H1 (cell line): ENCODE data around the gene JUP. TPM values are rescaled to one million over a fixed set of nuclear protein-coding genes. Genes with fewer than 3 reads are reported as not detected.

Experiments used
- CTCF ChIA-PET: fragments of 300-600 bp; sonication (Branson Sonifier 250); formaldehyde crosslinking; loops from one replicate; lab custom pipeline; 2021; ENCODE audit not compliant: partially characterized antibody; lab: Charles Lee
- POLR2A ChIA-PET: fragments of 300-600 bp; sonication (Branson Sonifier 250); formaldehyde crosslinking; loops from one replicate; lab custom pipeline; 2021; ENCODE audit warnings: inconsistent platforms; ENCODE audit not compliant: partially characterized antibody; lab: Charles Lee
- DNase-seq, 2 experiments: peaks; one replicate each; pipeline versions ENCODE4 v3.0.0 to v3.0.0-alpha.2; 2010 to 2022; ENCODE audit warnings: low spot score in 2 of 2, low read depth in 1 of 2, mixed read lengths in 1 of 2
- FAIRE-seq: peaks from 2 replicates; lab custom pipeline; 2011; peaks lifted over from hg19 to GRCh38; lab: Jason Lieb, UNC
- H2AFZ ChIP-seq: 2 replicates; pipeline ENCODE4 v1.8.1; 2012; ENCODE audit warnings: low read length, inconsistent platforms
- H2AK5ac ChIP-seq: 2 replicates; pipeline ENCODE4 v1.6.1; 2013; ENCODE audit warnings: low read depth, low read length
- H2BK120ac ChIP-seq: replicated peaks from 2 replicates; pipeline ENCODE3; 2013; ENCODE audit warnings: low read depth, low read length, inconsistent platforms
- H2BK12ac ChIP-seq: 2 replicates; pipeline ENCODE4 v1.6.1; 2013; ENCODE audit warnings: low read depth, low read length
- H2BK15ac ChIP-seq: 2 replicates; pipeline ENCODE4 v1.6.1; 2013; ENCODE audit warnings: low read length
- H2BK20ac ChIP-seq: 2 replicates; pipeline ENCODE4 v1.6.1; 2013; ENCODE audit warnings: low read length
- H2BK5ac ChIP-seq: 2 replicates; pipeline ENCODE4 v1.6.1; 2013; ENCODE audit warnings: low read depth, low read length
- H3K14ac ChIP-seq: 2 replicates; pipeline ENCODE4 v1.6.1; 2013; ENCODE audit warnings: inconsistent platforms; ENCODE audit not compliant: insufficient read length
- H3K18ac ChIP-seq: 2 replicates; pipeline ENCODE4 v1.6.1; 2013; ENCODE audit warnings: low read length; ENCODE audit errors: extremely low read depth
- H3K23ac ChIP-seq: 2 replicates; pipeline ENCODE4 v1.6.1; 2013; ENCODE audit warnings: inconsistent platforms; ENCODE audit not compliant: insufficient read length
- H3K23me2 ChIP-seq: 2 replicates; pipeline ENCODE4 v1.6.1; 2013; ENCODE audit warnings: low read depth, low read length
- H3K27ac ChIP-seq: 2 replicates; pipeline ENCODE4 v1.6.1; 2011; ENCODE audit warnings: low read depth, low read length, inconsistent platforms
- H3K27me3 ChIP-seq, 4 experiments: replicated peaks in 1 of 4; 1 replicate in 1 of 4; 2 replicates in 3 of 4; pipeline versions ENCODE4 v1.6.1 to v1.8.1; 2011 to 2013; ENCODE audit warnings: low read length in 3 of 4, mild to moderate bottlenecking in 3 of 4, inconsistent platforms in 2 of 4, mixed read lengths in 2 of 4, moderate library complexity in 1 of 4; ENCODE audit not compliant: control insufficient read depth in 3 of 4, insufficient read depth in 3 of 4; ENCODE audit errors: extremely low read depth in 1 of 4
- H3K36me3 ChIP-seq, 4 experiments: 2 replicates each; pipeline versions ENCODE4 v1.6.1 to v1.8.1; 2011 to 2013; ENCODE audit warnings: mild to moderate bottlenecking in 4 of 4, low read length in 3 of 4, moderate library complexity in 2 of 4, control low read depth in 1 of 4, inconsistent platforms in 1 of 4; ENCODE audit not compliant: insufficient read depth in 4 of 4, control insufficient read depth in 2 of 4
- H3K4ac ChIP-seq: replicated peaks from 2 replicates; pipeline ENCODE3; 2013; ENCODE audit warnings: low read length, low read depth, mixed read lengths, inconsistent platforms; ENCODE audit not compliant: insufficient read length
- H3K4me1 ChIP-seq, 4 experiments: replicated peaks in 1 of 4; 1 replicate in 1 of 4; 2 replicates in 3 of 4; pipeline versions ENCODE4 v1.6.1 to v1.8.1; 2011 to 2013; ENCODE audit warnings: low read length in 3 of 4, inconsistent platforms in 2 of 4, mixed read lengths in 1 of 4; ENCODE audit not compliant: insufficient read depth in 4 of 4, control insufficient read depth in 3 of 4
- H3K4me2 ChIP-seq, 2 experiments: 2 replicates each; pipeline versions ENCODE4 v1.6.1 to v1.8.1; 2011 to 2013; ENCODE audit warnings: low read depth in 2 of 2, low read length in 2 of 2, control low read depth in 1 of 2, inconsistent platforms in 1 of 2, mild to moderate bottlenecking in 1 of 2; ENCODE audit not compliant: insufficient read depth in 1 of 2
- H3K4me3 ChIP-seq, 4 experiments: fragments of 200-600, 300-600 bp in 1 of 4; sonication (generic), shearing (Covaris generic), sonication (Bioruptor Twin) in 1 of 4; 2 replicates each; pipeline versions ENCODE4 v1.5.1 to v1.8.1; 2011 to 2016; ENCODE audit warnings: low read length in 4 of 4, low read depth in 3 of 4, control low read depth in 2 of 4, inconsistent platforms in 2 of 4, mild to moderate bottlenecking in 2 of 4, mixed read lengths in 1 of 4, moderate library complexity in 1 of 4; ENCODE audit not compliant: insufficient read depth in 2 of 4; ENCODE audit errors: extremely low read depth in 1 of 4
- H3K56ac ChIP-seq: replicated peaks from 2 replicates; pipeline ENCODE3; 2013; ENCODE audit warnings: low read depth, mild to moderate bottlenecking, mixed read lengths, low read length, inconsistent platforms; ENCODE audit not compliant: insufficient read length
- H3K79me1 ChIP-seq: 2 replicates; pipeline ENCODE4 v1.6.1; 2013; ENCODE audit warnings: low read depth, low read length, control low read depth
- H3K79me2 ChIP-seq, 2 experiments: 2 replicates each; pipeline versions ENCODE4 v1.6.1 to v1.8.1; 2012 to 2013; ENCODE audit warnings: low read length in 2 of 2, mild to moderate bottlenecking in 2 of 2, inconsistent platforms in 1 of 2; ENCODE audit not compliant: insufficient read depth in 2 of 2, control insufficient read depth in 1 of 2
- H3K9ac ChIP-seq, 4 experiments: replicated peaks in 1 of 4; 1 replicate in 1 of 4; 2 replicates in 3 of 4; pipeline versions ENCODE4 v1.6.1 to v1.8.1; 2011 to 2013; ENCODE audit warnings: low read depth in 3 of 4, low read length in 3 of 4, control low read depth in 2 of 4, mild to moderate bottlenecking in 2 of 4, moderate library complexity in 2 of 4, inconsistent platforms in 1 of 4; ENCODE audit errors: extremely low read depth in 1 of 4
- H3K9me3 ChIP-seq, 2 experiments: 2 replicates each; pipeline versions ENCODE4 v1.6.1 to v1.8.1; 2012 to 2013; ENCODE audit warnings: mild to moderate bottlenecking in 2 of 2, moderate library complexity in 2 of 2, control low read depth in 1 of 2, inconsistent platforms in 1 of 2, low read depth in 1 of 2, low read length in 1 of 2, mixed read lengths in 1 of 2; ENCODE audit not compliant: insufficient read depth in 2 of 2
- H4K20me1 ChIP-seq, 2 experiments: replicated peaks in 1 of 2; 2 replicates each; pipeline versions ENCODE3 to v1.8.1; 2011 to 2013; ENCODE audit warnings: inconsistent platforms in 2 of 2, low read length in 2 of 2, mild to moderate bottlenecking in 1 of 2; ENCODE audit not compliant: insufficient read depth in 2 of 2, control insufficient read depth in 1 of 2
- H4K5ac ChIP-seq: 2 replicates; pipeline ENCODE4 v1.6.1; 2013; ENCODE audit warnings: low read length, low read depth, mixed read lengths, inconsistent platforms; ENCODE audit not compliant: insufficient read length
- H4K8ac ChIP-seq: 2 replicates; pipeline ENCODE4 v1.8.0; 2013; ENCODE audit warnings: mild to moderate bottlenecking, moderate library complexity, low read length, inconsistent platforms; ENCODE audit not compliant: insufficient read depth; ENCODE audit errors: extremely low read depth
- H4K91ac ChIP-seq: replicated peaks from 2 replicates; pipeline ENCODE3; 2013; ENCODE audit warnings: low read length, mixed read lengths, inconsistent platforms; ENCODE audit not compliant: insufficient read length
- CBX5 ChIP-seq: fragments of 300-800, 300-1000 bp; sonication (generic); IDR thresholded peaks from 2 replicates; pipeline ENCODE4 v1.7.1; 2016; ENCODE audit warnings: antibody characterized with exemption, low read length, low read depth
- HDAC2 ChIP-seq, 2 experiments: fragments of 300-600 bp in 1 of 2; sonication (generic) in 1 of 2; IDR thresholded peaks; 2 replicates each; pipeline ENCODE4 v1.6.1; 2011 to 2012; ENCODE audit warnings: low read depth in 2 of 2, low read length in 2 of 2, mild to moderate bottlenecking in 2 of 2, moderate library complexity in 2 of 2, borderline replicate concordance in 1 of 2, inconsistent platforms in 1 of 2
- HDAC6 ChIP-seq: IDR thresholded peaks from one replicate; pipeline ENCODE4 v1.7.1; 2012; ENCODE audit warnings: low read depth, mild to moderate bottlenecking, inconsistent platforms, low read length, moderate library complexity
- KDM1A ChIP-seq: fragments of 200-600, 300-600 bp; sonication (generic); IDR thresholded peaks from 2 replicates; pipeline ENCODE4 v1.7.1; 2016; ENCODE audit warnings: mild to moderate bottlenecking, low read length, borderline replicate concordance
- TAF7 ChIP-seq: optimal IDR thresholded peaks from 2 replicates; pipeline ENCODE3; 2011; ENCODE audit warnings: low read depth, mild to moderate bottlenecking, inconsistent platforms, low read length, moderate library complexity, borderline replicate concordance
- TCF12 ChIP-seq: IDR thresholded peaks from 2 replicates; pipeline ENCODE4 v1.6.1; 2011; ENCODE audit warnings: low read depth, mild to moderate bottlenecking, low read length
- WGBS, 2 experiments: shearing (Covaris generic) in 1 of 2; methylation state at CpG; one replicate each; pipeline versions ENCODE4 v1.1.6 to v1.1.7; 2013 to 2015; ENCODE audit warnings: low lambda C conversion rate in 2 of 2, mixed read lengths in 2 of 2, inconsistent platforms in 1 of 2, low coverage in 1 of 2, missing lambda C conversion rate in 1 of 2; ENCODE audit not compliant: insufficient replicate concordance in 2 of 2, insufficient coverage in 1 of 2, insufficient read length in 1 of 2; ENCODE audit errors: extremely low coverage in 1 of 2, missing lambda C conversion rate in 1 of 2; 5-methylcytosine and 5-hydroxymethylcytosine counted together
- polyA plus RNA-seq, 7 experiments: library from polyadenylated mRNA; depleted of rRNA in 3 of 7; stranded (reverse) in 5 of 7; unstranded in 2 of 7; fragments of >200 nt in 5 of 7; fragments of 200-250 nt in 2 of 7; gene quantifications; 1 replicate in 5 of 7; 2 replicates in 1 of 7; 4 replicates in 1 of 7; pipeline versions ENCODE4 v1.2.1 to v1.2.3, GENCODE V29; 2011 to 2013; ENCODE audit warnings: missing spikeins in 2 of 7, mixed read lengths in 2 of 7
- total RNA-seq: library from RNA; stranded (reverse); fragmentation: NEBNext Ultra II Directional; extraction: Animal tissue kit (Norgen Biotek cat#: 25700); gene quantifications from 2 replicates; pipeline ENCODE4 v1.2.1, GENCODE V29; 2021
- TF ChIP-seq, protein P1 (sequence below): IDR thresholded peaks from 2 replicates; pipeline ENCODE4 v1.6.1; 2012; ENCODE audit warnings: low read length, inconsistent platforms

The JUP gene
- total and polyA plus RNA-seq, 2 of the 8 experiments (the other 6 are each of a cell fraction or from before 2014, with no cell fraction given): 62.8 to 102 TPM

DNA sequence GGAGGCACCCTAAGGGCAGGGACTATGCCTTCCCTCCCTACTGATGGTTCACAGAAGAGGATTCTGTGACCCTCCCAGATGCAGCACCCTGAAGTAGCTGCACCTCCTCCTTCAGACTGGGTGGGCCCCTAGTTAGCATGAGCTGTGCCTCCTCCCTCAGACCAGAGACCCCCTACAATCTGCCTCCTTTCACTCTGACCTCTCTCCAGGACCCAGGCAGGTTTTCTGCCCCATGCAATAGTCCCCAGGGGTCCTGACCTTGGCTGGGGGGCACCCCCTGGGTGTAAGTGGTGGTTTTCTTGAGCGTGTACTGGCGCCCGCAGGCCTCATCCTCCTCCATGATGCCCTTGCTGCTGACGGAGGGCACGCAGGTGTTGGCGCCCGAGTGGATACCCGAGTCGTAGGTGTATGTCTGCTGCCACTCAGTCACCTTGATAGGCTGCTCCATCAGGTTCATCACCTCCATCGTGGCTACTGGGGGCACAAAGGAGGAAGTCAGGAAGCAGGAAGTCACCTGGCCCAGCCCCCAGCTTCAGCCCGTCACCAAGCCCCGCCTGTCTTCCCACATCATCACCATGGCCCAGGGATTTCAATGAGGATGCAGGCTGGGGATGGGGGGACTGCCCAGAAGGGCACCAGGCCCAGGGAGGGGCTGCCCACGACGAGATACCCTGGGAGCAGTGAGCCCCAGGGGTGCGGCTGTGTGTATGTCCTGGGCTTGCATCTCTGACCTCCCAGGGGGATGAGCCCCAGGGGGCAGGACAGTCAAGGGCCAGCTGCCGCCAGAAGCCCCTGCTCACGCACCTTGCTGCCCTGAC is 14.9 kb downstream of the JUP start:
- Histone ChIP-seq H3K79me1 (peaks cover 14% of the 10 kb centered on the region; the same call in 1 of the 2 replicates), H3K4me2 (0 out of 4 replicates have a peak overlapping the region, but pooled peaks of 1 of the 2 experiments have one; percentile 15), H3K79me2 (peaks cover 0 to 23% of the 10 kb centered on the region in 2 experiments; a peak in 2 of 4 replicates), H4K91ac (no peak overlapping the region), H2AFZ (no peak overlapping the region), H3K23me2 (no peaks in the 10 kb centered on the region; the same call in 1 of the 2 replicates), H3K4me3 (no peak overlapping the region), H4K20me1 (peaks cover 6 to 22% of the 10 kb centered on the region in 2 experiments), H3K4me1 (peaks cover 0 to 39% (median 29%) of the 10 kb centered on the region in 4 experiments; a peak in 6 of 7 replicates), H3K9ac (no peak overlapping the region), H3K14ac (no peak overlapping the region), H3K18ac (peak overlapping the region; percentile 71), H3K27ac (0 out of 2 replicates have a peak overlapping the region, but pooled peaks have one; percentile 11), H2BK12ac (peak overlapping the region; percentile 62; the same call in 1 of the 2 replicates), H2BK20ac (peak overlapping the region; percentile 86; the same call in 1 of the 2 replicates), H2BK5ac (peak overlapping the region; percentile 87; the same call in 1 of the 2 replicates), H3K23ac (no peak overlapping the region), H2BK15ac (peak overlapping the region; percentile 72; the same call in 1 of the 2 replicates), H3K27me3 (no peaks in the 10 kb centered on the region), H4K5ac (peak overlapping the region; percentile 10), H4K8ac (peak overlapping the region; percentile 71), H2BK120ac (no peak overlapping the region), H3K4ac (no peak overlapping the region), H3K36me3 (peaks cover 10 to 36% (median 29%) of the 10 kb centered on the region in 4 experiments; a peak in 7 of 8 replicates), H2AK5ac (peak overlapping the region; percentile 75; the same call in 1 of the 2 replicates), H3K9me3 (no peaks in the 10 kb centered on the region), H3K56ac (no peak overlapping the region)
- FAIRE-seq: no peak
- TF ChIP-seq, protein P1, sequence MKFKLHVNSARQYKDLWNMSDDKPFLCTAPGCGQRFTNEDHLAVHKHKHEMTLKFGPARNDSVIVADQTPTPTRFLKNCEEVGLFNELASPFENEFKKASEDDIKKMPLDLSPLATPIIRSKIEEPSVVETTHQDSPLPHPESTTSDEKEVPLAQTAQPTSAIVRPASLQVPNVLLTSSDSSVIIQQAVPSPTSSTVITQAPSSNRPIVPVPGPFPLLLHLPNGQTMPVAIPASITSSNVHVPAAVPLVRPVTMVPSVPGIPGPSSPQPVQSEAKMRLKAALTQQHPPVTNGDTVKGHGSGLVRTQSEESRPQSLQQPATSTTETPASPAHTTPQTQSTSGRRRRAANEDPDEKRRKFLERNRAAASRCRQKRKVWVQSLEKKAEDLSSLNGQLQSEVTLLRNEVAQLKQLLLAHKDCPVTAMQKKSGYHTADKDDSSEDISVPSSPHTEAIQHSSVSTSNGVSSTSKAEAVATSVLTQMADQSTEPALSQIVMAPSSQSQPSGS: no peak
- TF ChIP-seq CBX5 (no peak), HDAC6 (no peak), HDAC2 (IDR thresholded peaks at IDR 0.05; ENCODE audit: borderline replicate concordance in 1 of 2, low read depth in 2 of 2, low read length in 2 of 2) (no peak), KDM1A (no peak), TAF7 (no peak), TCF12 (no peak)
- CTCF ChIA-PET: interaction anchor here (1.0 to 5.3 kb wide), 5 partner anchors 8 to 37 kb away, joined by 3 to 33 read pairs (median 9); partner anchors contain the start of gene JUP
- POLR2A ChIA-PET: interaction anchor here (0.8 to 7.5 kb wide), 5 partner anchors 14 to 76 kb away, joined by 3 to 83 read pairs (median 5); partner anchors contain the start of gene JUP
- no peak for DNase-seq
- 90% methylated on average over 17 of the region's 17 CpGs; no CpG with 5 or more reads in 1 of the 2 experiments for WGBS, 2 experiments
